Fibroblast of pulmonary artery (primary cell): Measurements from ENCODE around the gene CPNE4.
"Not testable (repeated sequence)": the region's sequence is repeated elsewhere in the genome, so short reads cannot be mapped to it uniquely, and the experiment has no call there.

ENCODE experiments used
- DNase-seq: peaks from one replicate; pipeline ENCODE4 v3.0.0-alpha.2; 2010; ENCODE audit warnings: low read depth
- H3K4me3 ChIP-seq: replicated peaks from 2 replicates; pipeline ENCODE4 v1.5.1; 2011; ENCODE audit warnings: low read depth, mild to moderate bottlenecking, control low read depth, low read length, moderate library complexity
- TF ChIP-seq, protein P1 (sequence below): IDR thresholded peaks from 2 replicates; pipeline ENCODE4 v1.5.1; 2011; ENCODE audit warnings: mild to moderate bottlenecking, control low read depth, low read length, inconsistent platforms; ENCODE audit errors: missing control alignments

CPNE4 gene

DNA sequence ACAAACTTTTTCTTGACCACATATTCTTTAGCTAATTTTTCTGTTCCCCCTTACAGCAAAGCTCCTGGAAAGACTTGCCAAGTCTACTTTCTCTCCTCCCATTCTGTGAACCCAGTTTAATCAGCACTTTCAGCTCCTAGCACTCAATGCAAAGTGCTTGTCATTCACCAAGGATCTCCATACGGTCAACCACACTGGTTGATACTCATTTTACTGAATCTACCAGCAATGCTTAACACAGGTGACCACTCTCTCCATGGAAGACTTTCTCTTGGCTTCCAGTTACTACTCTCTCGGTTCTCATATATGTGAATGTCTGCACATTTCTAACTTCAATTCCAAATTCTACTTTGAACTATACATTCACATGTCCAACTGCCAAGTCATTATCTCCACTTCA is 543.7 kb downstream of the CPNE4 start:
- H3K4me3 ChIP-seq, result no peak overlapping the region
- TF ChIP-seq, protein P1, sequence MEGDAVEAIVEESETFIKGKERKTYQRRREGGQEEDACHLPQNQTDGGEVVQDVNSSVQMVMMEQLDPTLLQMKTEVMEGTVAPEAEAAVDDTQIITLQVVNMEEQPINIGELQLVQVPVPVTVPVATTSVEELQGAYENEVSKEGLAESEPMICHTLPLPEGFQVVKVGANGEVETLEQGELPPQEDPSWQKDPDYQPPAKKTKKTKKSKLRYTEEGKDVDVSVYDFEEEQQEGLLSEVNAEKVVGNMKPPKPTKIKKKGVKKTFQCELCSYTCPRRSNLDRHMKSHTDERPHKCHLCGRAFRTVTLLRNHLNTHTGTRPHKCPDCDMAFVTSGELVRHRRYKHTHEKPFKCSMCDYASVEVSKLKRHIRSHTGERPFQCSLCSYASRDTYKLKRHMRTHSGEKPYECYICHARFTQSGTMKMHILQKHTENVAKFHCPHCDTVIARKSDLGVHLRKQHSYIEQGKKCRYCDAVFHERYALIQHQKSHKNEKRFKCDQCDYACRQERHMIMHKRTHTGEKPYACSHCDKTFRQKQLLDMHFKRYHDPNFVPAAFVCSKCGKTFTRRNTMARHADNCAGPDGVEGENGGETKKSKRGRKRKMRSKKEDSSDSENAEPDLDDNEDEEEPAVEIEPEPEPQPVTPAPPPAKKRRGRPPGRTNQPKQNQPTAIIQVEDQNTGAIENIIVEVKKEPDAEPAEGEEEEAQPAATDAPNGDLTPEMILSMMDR, result no peak
- DNase-seq, result no peak

DNA sequence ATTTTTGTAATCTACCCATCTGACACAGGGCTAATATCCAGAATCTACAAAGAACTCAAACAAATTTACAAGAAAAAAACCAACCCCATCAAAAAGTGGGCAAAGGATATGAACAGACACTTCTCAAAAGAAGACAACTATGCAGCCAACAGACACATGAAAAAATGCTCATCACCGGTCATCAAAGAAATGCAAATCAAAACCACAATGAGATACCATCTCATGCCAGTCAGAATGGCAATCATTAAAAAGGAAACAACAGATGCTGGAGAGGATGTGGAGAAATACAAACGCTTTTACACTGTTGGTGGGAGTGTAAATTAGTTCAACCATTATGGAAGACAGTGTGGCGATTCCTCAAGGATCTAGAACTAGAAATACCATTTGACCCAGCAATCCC is 548.3 kb downstream of the CPNE4 start:
- DNase-seq, H3K4me3 ChIP-seq: not testable (repeated sequence)

DNA sequence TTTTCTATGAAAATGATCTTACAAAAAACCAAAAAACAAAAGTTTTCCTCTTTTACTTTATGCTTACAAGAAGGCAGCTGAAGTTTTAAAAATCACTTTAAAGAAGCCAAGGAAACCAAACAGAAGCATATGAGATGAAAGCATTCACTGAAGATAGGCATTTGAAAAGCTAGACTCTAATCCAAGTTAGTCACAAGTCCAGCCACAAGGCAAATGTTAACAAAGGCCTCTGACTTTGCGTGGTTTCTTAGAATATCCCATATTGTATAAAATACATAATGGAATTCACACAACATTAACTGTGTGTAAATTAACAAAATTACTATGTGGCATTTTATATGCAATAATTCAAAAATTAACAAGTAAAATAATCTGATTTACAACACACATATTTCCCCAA is 549.7 kb downstream of the CPNE4 start:
- no peak overlapping the region for H3K4me3 ChIP-seq
- TF ChIP-seq, protein P1, result no peak
- DNase-seq, result no peak

DNA sequence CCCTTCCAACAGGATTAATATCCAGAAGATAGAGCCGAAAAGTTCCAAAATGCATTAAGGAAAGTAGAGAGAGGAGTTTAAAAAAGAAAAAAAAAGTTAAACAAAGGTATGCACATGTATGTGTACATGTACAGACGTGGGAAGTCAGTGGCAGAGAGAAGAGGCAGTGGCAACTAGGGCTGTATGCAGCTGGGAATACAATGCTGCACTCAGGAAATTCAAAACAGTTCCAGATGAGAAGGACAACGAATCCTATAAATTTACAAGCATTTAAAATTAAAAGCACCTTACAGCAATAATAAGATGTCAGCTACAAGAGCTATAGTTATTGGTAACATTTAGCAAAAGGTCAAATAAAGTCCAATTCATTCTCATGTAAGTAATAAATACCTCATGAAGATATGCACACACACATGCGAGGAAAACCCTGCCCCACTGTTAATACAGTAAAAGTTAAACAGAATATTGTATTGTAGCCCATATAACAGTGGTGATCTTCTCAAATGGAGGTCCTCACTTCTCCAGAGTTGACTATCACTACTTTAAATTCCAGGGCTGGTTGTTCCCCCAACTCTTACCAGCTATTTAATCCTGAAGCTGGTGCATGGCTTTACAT is 550.2 kb downstream of the CPNE4 start:
- TF ChIP-seq, protein P1, result no peak
- H3K4me3 ChIP-seq, result no peak overlapping the region
- no peak for DNase-seq
